Measurements from ENCODE around the gene CDC42. TPM values are rescaled to one million over a fixed set of nuclear protein-coding genes. Genes with fewer than 3 reads are reported as not detected.

The CDC42 gene
- polyA plus RNA-seq, 1 donor from 2014 or later: 913 TPM

DNA sequence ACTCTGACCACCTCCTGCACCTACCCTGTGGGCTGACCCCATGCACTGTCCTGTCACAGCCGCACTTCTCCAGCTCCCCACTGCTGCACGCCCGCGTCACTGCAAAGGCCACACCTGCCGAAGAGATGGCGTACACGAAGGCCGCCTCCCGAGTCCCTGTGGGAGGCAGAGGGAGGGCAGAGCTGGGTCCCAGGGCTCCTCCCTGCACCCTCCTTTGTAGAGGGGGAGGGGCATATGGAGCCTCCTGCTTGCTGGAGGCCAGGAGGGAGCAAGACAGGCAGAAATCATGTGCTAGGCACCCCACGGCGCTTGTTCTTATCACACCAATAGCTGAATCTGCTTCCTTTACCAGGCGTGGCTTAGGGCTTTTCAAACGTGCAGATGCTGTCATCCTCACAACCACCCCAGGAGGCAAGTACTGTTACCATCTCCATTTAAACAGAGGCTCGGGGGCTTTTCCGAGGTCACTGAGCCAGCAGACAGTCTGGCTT lies 69.0 kb downstream of the CDC42 start:
- Histone ChIP-seq H3K9ac (ENCODE audit: low read length) (peak overlapping the region; percentile 20), H4K20me1 (ENCODE audit: insufficient read depth) (no peaks in the 10 kb centered on the region), H3K79me2 (replicated peaks; ENCODE audit: insufficient read depth, low read length) (no peaks in the 10 kb centered on the region), H3K9me2 (ENCODE audit: insufficient read depth, low read length) (no peaks in the 10 kb centered on the region), H3K9me3 (ENCODE audit: low read length) (no peaks in the 10 kb centered on the region), H3K36me3 (ENCODE audit: insufficient read depth, low read length) (no peaks in the 10 kb centered on the region), H3K27ac (ENCODE audit: low read length) (peak overlapping the region; percentile 55), H3K4me2 (ENCODE audit: low read length) (no peak overlapping the region), H2AFZ (ENCODE audit: low read depth, low read length) (no peak overlapping the region), H3K4me3 (ENCODE audit: low read length) (peak overlapping the region; percentile 13), H3K27me3 (ENCODE audit: insufficient read depth, low read depth, low read length) (no peaks in the 10 kb centered on the region), H3F3A (ENCODE audit: insufficient read depth, low read length, poor library complexity, severe bottlenecking) (no peaks in the 10 kb centered on the region)
- TF ChIP-seq REST (IDR thresholded peaks at IDR 0.05; ENCODE audit: borderline replicate concordance): no peak
- no peak for TF ChIP-seq RAD21 (conservative IDR thresholded peaks at IDR 0.05)
- no peak for TF ChIP-seq SMC3 (conservative IDR thresholded peaks at IDR 0.05; ENCODE audit: poor library complexity)
- no peak for TF ChIP-seq TAF1 (IDR thresholded peaks at IDR 0.05; ENCODE audit: low read depth)
- TF ChIP-seq POLR2AphosphoS5 (IDR thresholded peaks at IDR 0.05): no peak
- no peak for TF ChIP-seq CTCF (IDR thresholded peaks at IDR 0.05; ENCODE audit: poor library complexity, severe bottlenecking)
- TF ChIP-seq EP300 (conservative IDR thresholded peaks at IDR 0.05; ENCODE audit: poor library complexity, severe bottlenecking): no peak
- no peak for TF ChIP-seq EZH2 (IDR thresholded peaks at IDR 0.05; ENCODE audit: borderline replicate concordance, insufficient read depth, low read length, poor library complexity, severe bottlenecking)

DNA sequence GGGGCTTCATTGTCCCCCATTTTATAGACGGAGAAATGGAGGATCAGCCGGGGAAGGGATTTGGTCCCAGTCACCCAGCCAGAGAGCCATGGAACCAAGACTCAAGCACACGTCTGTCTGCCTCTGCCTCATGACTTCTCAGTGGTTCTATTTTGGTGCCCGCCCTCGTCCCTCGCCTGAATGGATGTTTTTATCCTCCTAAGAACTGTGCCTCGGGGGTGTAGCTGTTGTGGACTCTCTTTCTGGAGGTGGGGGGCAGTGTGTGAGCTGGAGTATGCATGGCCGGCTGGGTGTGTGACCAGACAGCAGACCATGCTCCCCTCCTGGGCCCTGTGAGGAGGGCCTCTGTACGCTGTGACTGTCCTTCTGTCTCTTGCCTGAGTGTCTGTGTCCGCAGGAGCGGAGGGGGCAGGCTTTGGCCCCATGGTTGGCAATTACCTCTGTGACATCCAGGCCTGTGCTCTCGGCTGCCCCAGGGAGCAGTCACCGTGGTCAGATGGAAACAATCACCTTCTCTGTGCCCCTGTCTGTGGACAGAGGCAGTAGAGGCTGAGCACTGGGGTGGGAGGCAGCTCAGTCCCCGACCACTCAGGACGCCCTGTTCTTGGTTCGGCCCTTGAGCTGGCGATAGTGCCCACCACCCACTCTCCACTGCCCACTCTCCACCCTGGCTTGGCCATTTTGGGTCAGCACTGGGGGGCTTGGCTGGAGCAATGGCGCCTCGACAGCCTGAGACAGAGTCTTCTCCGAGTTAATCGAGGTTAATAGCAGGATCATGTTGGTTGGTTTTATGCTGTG lies 70.0 kb downstream of the CDC42 start:
- Histone ChIP-seq H3K79me2 (replicated peaks; ENCODE audit: insufficient read depth, low read length) (no peaks in the 10 kb centered on the region), H3F3A (ENCODE audit: insufficient read depth, low read length, poor library complexity, severe bottlenecking) (no peaks in the 10 kb centered on the region), H4K20me1 (ENCODE audit: insufficient read depth) (no peaks in the 10 kb centered on the region), H3K4me3 (ENCODE audit: low read length) (no peak overlapping the region), H3K9me2 (ENCODE audit: insufficient read depth, low read length) (no peaks in the 10 kb centered on the region), H2AFZ (ENCODE audit: low read depth, low read length) (no peak overlapping the region), H3K9ac (ENCODE audit: low read length) (no peak overlapping the region), H3K36me3 (ENCODE audit: insufficient read depth, low read length) (no peaks in the 10 kb centered on the region), H3K27me3 (ENCODE audit: insufficient read depth, low read depth, low read length) (no peaks in the 10 kb centered on the region), H3K9me3 (ENCODE audit: low read length) (no peaks in the 10 kb centered on the region), H3K4me2 (ENCODE audit: low read length) (no peak overlapping the region), H3K27ac (ENCODE audit: low read length) (peak overlapping the region; percentile 55)
- TF ChIP-seq CTCF (IDR thresholded peaks at IDR 0.05; ENCODE audit: poor library complexity, severe bottlenecking): no peak

Measured in neural cell (in vitro differentiated cells).